Panc1 (cell line): ENCODE results near the gene IFITM1. TPM values are rescaled to one million over a fixed set of nuclear protein-coding genes. Genes with fewer than 3 reads are reported as not detected.

Experiments used
- ATAC-seq: fragments of 200-7000 bp; cut with Tn5 transposase; 2 replicates; pipeline ENCODE4 v1.9.1; 2020; ENCODE audit warnings: mild to moderate bottlenecking, moderate library complexity
- BruUV-seq: library from RNA; stranded (reverse); fragments of 400-500 nt; replicated peaks from 2 replicates; lab custom pipeline; 2021; lab: Mats Ljungman, UMichigan
- CTCF ChIA-PET: fragments of 300-600 bp; sonication (Branson Sonifier 250); formaldehyde crosslinking; loops from one replicate; lab custom pipeline; 2022; ENCODE audit warnings: antibody characterized with exemption; lab: Charles Lee
- POLR2A ChIA-PET: fragments of 300-600 bp; sonication (Branson Sonifier 250); formaldehyde crosslinking; loops from one replicate; lab custom pipeline; 2022; ENCODE audit warnings: antibody characterized with exemption; lab: Charles Lee
- DNase-seq: peaks from one replicate; pipeline ENCODE4 v3.0.0-alpha.2; 2010; ENCODE audit warnings: low read depth, low spot score
- H3K27ac ChIP-seq: 2 replicates; pipeline ENCODE4 v1.5.1; 2011; ENCODE audit warnings: mild to moderate bottlenecking, low read length, inconsistent platforms
- H3K27me3 ChIP-seq: fragments of 200-500 bp; sonication (Bioruptor generic); 2 replicates; pipeline ENCODE4 v1.6.0; 2014; ENCODE audit warnings: low read length, inconsistent platforms; ENCODE audit not compliant: control insufficient read depth, insufficient read depth
- H3K36me3 ChIP-seq: fragments of 200-500 bp; sonication (Bioruptor generic); 2 replicates; pipeline ENCODE4 v1.5.1; 2014; ENCODE audit warnings: inconsistent platforms, mild to moderate bottlenecking, low read length, moderate library complexity; ENCODE audit not compliant: control insufficient read depth, insufficient read depth
- H3K4me1 ChIP-seq: 2 replicates; pipeline ENCODE4 v1.5.1; 2011; ENCODE audit warnings: inconsistent platforms, mild to moderate bottlenecking, low read length, moderate library complexity; ENCODE audit not compliant: control insufficient read depth, insufficient read depth
- H3K4me3 ChIP-seq, 2 experiments: 2 replicates each; pipeline ENCODE4 v1.5.1; 2011 to 2012; ENCODE audit warnings: low read depth in 2 of 2, low read length in 2 of 2, mild to moderate bottlenecking in 2 of 2, inconsistent platforms in 1 of 2, moderate library complexity in 1 of 2
- H3K9me3 ChIP-seq: fragments of 200-500 bp; sonication (Bioruptor generic); 2 replicates; pipeline ENCODE4 v1.5.1; 2014; ENCODE audit warnings: low read depth, mild to moderate bottlenecking, inconsistent platforms, low read length, moderate library complexity; ENCODE audit not compliant: control insufficient read depth, insufficient read depth
- CTCF ChIP-seq: fragments of 450-650 bp; IDR thresholded peaks from 2 replicates; pipeline ENCODE4 v1.5.1; 2017; ENCODE audit warnings: mild to moderate bottlenecking
- POLR2AphosphoS5 ChIP-seq: IDR thresholded peaks from 2 replicates; pipeline ENCODE4 v1.6.1; 2012; ENCODE audit warnings: mild to moderate bottlenecking, low read depth, low read length, moderate library complexity
- REST ChIP-seq, 2 experiments: IDR thresholded peaks; 2 replicates each; pipeline ENCODE4 v1.6.1; 2011 to 2012; ENCODE audit warnings: low read depth in 2 of 2, control low read depth in 1 of 2, low read length in 1 of 2, mild to moderate bottlenecking in 1 of 2, moderate library complexity in 1 of 2; ENCODE audit not compliant: insufficient read depth in 1 of 2
- SIN3A ChIP-seq: IDR thresholded peaks from 2 replicates; pipeline ENCODE4 v1.6.1; 2012; ENCODE audit warnings: low read depth, mild to moderate bottlenecking, low read length, moderate library complexity, borderline replicate concordance; ENCODE audit not compliant: insufficient read depth
- TCF7L2 ChIP-seq: IDR thresholded peaks from 2 replicates; pipeline ENCODE4 v1.6.1; 2011; ENCODE audit warnings: mild to moderate bottlenecking, low read depth, low read length, inconsistent platforms
- in situ Hi-C: cut with HindIII; loops from 2 replicates; pipeline ENCODE4 v1.10.0; 2016; ENCODE audit warnings: low sequenced_read_pairs, low pct_unique_long_range_greater_than_20kb
- intact Hi-C: fragments of 100-400 bp; cut with micrococcal nuclease; formaldehyde crosslinking; loops from one replicate; pipeline ENCODE4 v1.10.0; 2022; ENCODE audit not compliant: unreplicated experiment
- total RNA-seq: library from RNA; stranded (reverse); gene quantifications from one replicate; pipeline ENCODE4 v1.2.1, GENCODE V29; 2021; ENCODE audit not compliant: unreplicated experiment

IFITM1 gene
- total RNA-seq, 1 experiment from 2014 or later = 66.3 TPM

DNA sequence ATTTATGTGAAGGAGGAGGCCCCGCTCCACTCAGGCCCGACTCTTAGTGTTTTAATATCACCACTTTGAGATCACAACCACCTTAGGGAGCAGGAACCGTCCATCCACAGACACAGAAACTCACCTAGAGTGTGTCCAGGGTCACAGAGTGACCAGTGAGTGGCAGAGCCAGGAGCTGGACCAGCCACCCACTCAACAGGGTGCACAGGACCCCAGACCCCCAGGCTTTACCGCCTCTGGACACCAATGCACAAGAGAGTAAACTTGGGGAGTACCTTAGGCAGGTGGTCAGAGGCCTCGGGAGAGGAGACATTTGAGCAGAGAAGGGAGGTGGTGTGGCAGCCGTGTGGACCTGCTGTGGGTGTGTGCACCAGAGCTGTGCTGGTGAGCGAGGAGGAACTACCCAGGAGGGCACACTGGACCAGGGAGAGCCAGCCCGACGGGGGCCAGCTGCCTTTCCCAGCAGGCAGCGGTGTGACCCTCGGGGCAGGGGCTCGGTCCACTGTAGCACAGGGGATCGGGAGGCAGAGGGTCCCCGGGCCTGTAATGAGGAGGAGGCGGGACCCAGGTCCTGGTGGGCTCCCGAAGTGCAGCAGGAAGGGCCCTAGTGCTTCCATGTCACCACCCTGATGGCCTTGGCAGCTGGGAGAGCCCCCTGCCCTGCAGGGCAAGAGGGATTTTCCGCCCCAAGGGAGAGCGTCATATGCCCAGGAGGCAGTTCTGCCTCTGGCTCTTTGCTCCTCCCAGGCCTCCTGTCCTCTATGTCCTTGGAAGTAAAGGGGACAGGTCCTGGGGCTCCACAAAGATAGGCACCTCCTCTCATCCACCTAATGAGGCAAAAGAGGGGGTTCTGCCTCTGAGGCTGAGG, 43.2 kb upstream of the IFITM1 start:
- CTCF ChIA-PET = interaction anchor here (0.6 to 1.3 kb wide), 2 partner anchors 20 to 136 kb away, joined by 3 to 4 read pairs; no protein-coding TSS in a partner anchor
- ATAC-seq (no peak), DNase-seq (no peak)
- BruUV-seq = no TSS peak
- POLR2A ChIA-PET = no interaction called here
- Histone ChIP-seq H3K9me3 (peaks cover 3% of the 10 kb centered on the region; the same call in 1 of the 2 replicates), H3K27ac (no peak overlapping the region), H3K4me3 (no peak overlapping the region), H3K4me1 (peaks cover 14% of the 10 kb centered on the region), H3K27me3 (no peaks in the 10 kb centered on the region), H3K36me3 (no peaks in the 10 kb centered on the region)
- TF ChIP-seq SIN3A (no peak), CTCF (no peak), POLR2AphosphoS5 (no peak), REST (IDR thresholded peaks at IDR 0.05; ENCODE audit: insufficient read depth in 1 of 2, low read depth in 2 of 2, low read length in 1 of 2) (no peak), TCF7L2 (no peak)
- intact Hi-C loops (no loop called here), in situ Hi-C loops (no loop called here)

- Histone ChIP-seq H3K4me3 (no peak overlapping the region), H3K9me3 (peaks cover 5% of the 10 kb centered on the region; the same call in 1 of the 2 replicates), H3K27ac (no peak overlapping the region), H3K27me3 (no peaks in the 10 kb centered on the region; the same call in 1 of the 2 replicates), H3K36me3 (no peaks in the 10 kb centered on the region), H3K4me1 (peaks cover 14% of the 10 kb centered on the region)
- POLR2A ChIA-PET = no interaction called here
- in situ Hi-C loops = no loop called here
- intact Hi-C loops = no loop called here
- no TSS peak for BruUV-seq
- no peak for TF ChIP-seq POLR2AphosphoS5
- no peak for TF ChIP-seq SIN3A
- TF ChIP-seq CTCF = no peak
- no peak for TF ChIP-seq TCF7L2
- TF ChIP-seq REST (IDR thresholded peaks at IDR 0.05; ENCODE audit: insufficient read depth in 1 of 2, low read depth in 2 of 2, low read length in 1 of 2) = no peak
- no peak for ATAC-seq
- DNase-seq = no peak
- CTCF ChIA-PET = interaction anchor here (0.6 to 1.3 kb wide), 2 partner anchors 21 to 136 kb away, joined by 3 to 4 read pairs; no protein-coding TSS in a partner anchor
These were observed 42.5 kb upstream of the IFITM1 start for GRCh38 chr11:271319-271715.
